OCI-LY3 (cell line): ENCODE results near the gene NFIC.

Experiments used
- CTCF ChIP-seq: fragments of 200-600, 300-600 bp; sonication (generic); IDR thresholded peaks from 2 replicates; pipeline ENCODE4 v1.5.1; 2014; ENCODE audit warnings: antibody characterized with exemption, low read length, low read depth
- EZH2phosphoT487 ChIP-seq: fragments of 200-600 bp; shearing (Covaris generic); IDR thresholded peaks from 2 replicates; pipeline ENCODE4 v1.6.1; 2018; ENCODE audit warnings: antibody characterized with exemption, mixed run types, low read depth

DNA sequence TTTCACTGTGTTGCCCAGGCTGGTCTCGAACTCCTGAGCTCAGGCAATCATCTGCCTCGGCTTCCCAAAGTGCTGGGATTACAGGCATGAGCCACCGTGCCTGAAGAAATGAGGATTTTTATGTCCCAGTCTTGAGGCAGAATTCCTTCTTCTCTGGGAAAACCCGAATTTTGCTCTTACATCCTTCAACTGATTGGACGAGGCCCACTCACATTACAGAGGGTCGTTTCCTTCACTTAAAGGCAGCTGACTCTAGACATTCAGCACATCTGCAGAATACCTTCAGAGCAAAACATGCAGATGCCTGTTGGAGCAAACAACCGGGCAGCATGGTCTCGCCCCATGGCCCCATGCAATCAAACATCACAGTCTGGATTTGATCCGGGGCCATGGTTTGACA, 36.3 kb upstream of the NFIC start:
- TF ChIP-seq CTCF (no peak), EZH2phosphoT487 (no peak)
